GM10266 (cell line): ENCODE data around the gene SIGLEC5.
A peak's percentile ranks its signal among the peaks of the same experiment; 100 is the strongest.
"Not testable (repeated sequence)": the region's sequence is repeated elsewhere in the genome, so short reads cannot be mapped to it uniquely, and the experiment has no call there.

Experiments
- DNase-seq: peaks from one replicate; pipeline ENCODE4 v3.0.0; 2012; ENCODE audit errors: extremely low spot score
- TF ChIP-seq, protein P1 (sequence below): IDR thresholded peaks from 2 replicates; pipeline ENCODE4 v1.5.1; 2012; ENCODE audit warnings: mild to moderate bottlenecking, low read depth; ENCODE audit not compliant: control insufficient read depth, insufficient read depth; ENCODE audit errors: missing control alignments

Gene SIGLEC5, protein sequence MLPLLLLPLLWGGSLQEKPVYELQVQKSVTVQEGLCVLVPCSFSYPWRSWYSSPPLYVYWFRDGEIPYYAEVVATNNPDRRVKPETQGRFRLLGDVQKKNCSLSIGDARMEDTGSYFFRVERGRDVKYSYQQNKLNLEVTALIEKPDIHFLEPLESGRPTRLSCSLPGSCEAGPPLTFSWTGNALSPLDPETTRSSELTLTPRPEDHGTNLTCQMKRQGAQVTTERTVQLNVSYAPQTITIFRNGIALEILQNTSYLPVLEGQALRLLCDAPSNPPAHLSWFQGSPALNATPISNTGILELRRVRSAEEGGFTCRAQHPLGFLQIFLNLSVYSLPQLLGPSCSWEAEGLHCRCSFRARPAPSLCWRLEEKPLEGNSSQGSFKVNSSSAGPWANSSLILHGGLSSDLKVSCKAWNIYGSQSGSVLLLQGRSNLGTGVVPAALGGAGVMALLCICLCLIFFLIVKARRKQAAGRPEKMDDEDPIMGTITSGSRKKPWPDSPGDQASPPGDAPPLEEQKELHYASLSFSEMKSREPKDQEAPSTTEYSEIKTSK

DNA sequence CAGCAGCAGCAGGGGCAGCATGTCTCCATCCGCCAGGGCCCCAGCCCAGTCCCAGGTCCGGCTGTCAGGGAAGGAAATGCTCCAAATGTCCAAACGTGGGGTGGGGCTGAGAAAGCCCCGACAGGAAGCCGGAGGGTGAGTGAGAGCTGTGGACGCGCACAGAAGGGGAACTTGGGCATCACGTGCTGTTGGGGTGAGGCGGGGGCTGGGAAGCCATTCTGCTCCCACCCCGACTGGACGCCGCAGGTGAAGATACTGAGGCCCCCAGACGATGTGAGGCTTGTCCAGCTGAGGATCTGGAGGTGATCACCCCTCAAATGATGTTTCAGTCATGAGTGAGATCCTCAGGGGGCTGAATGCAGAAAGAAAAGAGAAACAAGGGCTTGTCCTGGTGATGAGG, at the start of gene SIGLEC5:
Gene SIGLEC5, minus strand, starts transcription at position 87 of the 400 bp plus-strand sequence. Its CDS starts 66 bp downstream, at position 21.
- not testable (repeated sequence) for DNase-seq

DNA sequence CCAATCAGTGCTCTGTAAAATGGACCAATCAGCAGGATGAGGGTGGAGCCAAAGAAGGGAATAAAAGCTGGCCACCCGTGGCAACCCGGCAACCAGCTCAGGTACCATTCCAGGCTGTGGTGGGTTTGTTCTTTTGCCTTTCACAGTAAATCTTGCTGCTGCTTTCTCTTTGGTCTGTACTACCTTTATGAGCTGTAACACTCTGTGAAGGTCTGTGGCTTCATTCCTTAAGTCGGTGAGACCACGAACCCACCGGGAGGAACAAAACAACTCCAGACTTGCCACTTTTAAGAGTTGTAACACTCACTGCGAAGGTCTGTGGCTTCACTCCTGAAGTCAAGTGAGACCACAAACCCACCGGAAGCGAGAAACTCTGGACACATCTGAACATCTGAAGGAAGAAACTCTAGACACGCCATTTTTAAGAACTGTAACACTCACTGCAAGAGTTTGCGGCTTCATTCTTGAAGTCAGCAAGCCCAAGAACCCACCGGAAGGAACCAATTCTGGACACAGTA, 46.4 kb upstream of the SIGLEC5 start:
- TF ChIP-seq, protein P1, sequence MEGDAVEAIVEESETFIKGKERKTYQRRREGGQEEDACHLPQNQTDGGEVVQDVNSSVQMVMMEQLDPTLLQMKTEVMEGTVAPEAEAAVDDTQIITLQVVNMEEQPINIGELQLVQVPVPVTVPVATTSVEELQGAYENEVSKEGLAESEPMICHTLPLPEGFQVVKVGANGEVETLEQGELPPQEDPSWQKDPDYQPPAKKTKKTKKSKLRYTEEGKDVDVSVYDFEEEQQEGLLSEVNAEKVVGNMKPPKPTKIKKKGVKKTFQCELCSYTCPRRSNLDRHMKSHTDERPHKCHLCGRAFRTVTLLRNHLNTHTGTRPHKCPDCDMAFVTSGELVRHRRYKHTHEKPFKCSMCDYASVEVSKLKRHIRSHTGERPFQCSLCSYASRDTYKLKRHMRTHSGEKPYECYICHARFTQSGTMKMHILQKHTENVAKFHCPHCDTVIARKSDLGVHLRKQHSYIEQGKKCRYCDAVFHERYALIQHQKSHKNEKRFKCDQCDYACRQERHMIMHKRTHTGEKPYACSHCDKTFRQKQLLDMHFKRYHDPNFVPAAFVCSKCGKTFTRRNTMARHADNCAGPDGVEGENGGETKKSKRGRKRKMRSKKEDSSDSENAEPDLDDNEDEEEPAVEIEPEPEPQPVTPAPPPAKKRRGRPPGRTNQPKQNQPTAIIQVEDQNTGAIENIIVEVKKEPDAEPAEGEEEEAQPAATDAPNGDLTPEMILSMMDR, result no peak
- DNase-seq, result no peak

DNA sequence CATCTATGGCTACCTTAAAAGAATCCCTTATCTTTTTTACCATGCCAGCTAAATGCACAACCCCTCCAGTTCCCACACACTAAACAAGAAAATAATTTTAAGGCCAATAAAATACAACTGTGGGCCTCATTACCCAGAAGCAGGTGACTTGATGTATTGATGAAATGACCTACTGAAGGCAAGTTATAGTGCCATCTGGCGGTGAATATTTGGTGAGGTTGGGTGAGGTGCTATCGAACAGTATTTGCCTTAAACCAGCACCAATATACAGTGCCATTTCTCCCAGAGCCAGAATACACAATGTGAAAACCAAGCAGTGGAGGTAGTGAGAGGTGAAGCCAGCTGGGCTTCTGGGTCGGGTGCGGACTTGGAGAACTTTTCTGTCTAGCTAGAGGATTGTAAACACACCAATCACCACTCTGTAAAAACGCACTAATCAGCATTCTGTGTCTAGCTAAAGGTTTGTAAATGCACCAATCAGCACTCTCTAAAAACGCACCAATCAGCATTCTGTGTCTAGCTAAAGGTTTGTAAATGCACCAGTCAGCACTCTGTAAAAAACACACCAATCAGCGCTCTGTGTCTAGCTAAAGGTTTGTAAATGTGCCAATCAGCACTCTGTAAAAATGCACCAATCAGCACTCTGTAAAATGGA, 45.8 kb upstream of the SIGLEC5 start:
- DNase-seq, result not testable (repeated sequence)
- TF ChIP-seq, protein P1, result peak; percentile 15

DNA sequence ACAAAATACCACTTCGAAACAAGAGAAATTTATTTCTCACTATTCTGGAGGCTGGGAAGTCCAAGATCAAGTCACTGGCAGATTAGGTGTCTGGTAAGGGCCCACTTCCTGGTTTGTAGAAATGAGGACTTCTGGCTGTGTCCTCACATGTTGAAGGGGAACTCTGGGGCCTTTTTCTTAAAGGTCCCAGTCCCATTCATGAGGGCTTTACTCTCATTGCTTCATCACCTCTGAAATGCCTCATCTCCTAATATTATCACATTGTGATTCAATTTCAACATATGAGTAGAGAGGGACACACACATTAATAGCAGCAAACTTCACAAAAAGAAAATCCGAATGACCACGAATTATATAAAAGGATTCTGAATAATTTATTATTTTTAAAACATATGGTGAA, 38.0 kb upstream of the SIGLEC5 start:
- DNase-seq, result no peak

DNA sequence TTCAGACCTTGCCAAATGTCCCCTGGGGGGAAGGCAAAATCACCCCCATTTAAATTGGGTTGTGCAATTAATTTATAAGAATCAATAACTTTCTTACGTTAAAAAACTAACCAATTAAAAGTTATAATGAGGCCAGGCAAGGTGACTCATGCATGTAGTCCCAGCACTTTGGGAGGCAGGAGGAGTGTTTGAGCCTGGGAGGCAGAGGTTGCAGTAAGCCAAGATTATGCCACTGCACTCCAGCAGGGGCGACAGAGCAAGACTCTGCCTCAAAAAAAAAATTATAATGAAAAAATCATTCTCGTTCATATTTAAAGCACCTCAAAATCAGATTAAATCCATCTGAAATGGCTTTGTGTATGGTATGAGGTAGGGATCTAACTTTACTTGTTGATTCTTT, 34.8 kb upstream of the SIGLEC5 start:
- TF ChIP-seq, protein P1, result no peak
- DNase-seq, result no peak

More for the DNA sequence above, 38.0 kb upstream of the SIGLEC5 start:
- TF ChIP-seq, protein P1, result no peak

DNA sequence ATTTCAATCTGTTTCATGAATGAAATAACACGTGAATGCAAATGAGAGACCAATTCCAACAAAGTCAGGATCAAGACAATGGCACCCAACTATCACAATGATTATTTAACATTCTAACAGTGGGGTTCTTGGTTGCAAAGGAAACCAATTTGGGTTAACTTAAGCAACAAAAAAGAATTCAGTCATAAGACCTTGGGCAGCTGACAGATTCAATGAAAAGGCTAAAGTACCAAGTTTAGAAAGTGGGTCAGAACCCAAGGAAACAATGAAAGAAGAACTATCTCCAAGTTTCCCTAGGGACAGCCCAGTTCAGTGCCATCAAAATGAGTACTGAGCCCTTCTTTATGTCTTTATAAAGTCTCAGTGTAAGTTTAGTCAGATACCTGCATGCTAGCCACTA, 33.9 kb upstream of the SIGLEC5 start:
- DNase-seq, result no peak
- TF ChIP-seq, protein P1, result no peak

DNA sequence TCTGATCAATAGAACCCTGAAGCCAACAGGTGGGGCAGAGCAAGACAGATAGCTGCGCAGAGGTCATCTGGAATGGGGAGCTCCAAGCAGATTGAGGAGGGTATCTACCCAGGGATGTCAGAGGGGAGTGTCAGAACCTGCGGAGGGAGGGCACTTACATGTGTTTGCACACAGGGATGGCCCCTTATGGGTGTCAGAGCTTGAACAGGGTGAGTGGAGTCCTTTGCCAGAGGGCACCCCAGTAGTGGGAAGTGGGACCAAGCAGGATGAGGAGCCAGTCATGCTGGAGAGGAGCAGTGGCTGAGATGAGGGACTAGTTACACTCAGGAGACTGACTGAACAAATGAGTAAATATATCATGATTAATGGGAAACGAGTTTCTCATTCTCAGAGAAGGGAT, 33.4 kb upstream of the SIGLEC5 start:
- TF ChIP-seq, protein P1, result no peak
- no peak for DNase-seq
